HG02763 (cell line): ENCODE measurements around the gene SLBP.

Source experiments
- ATAC-seq: cut with Tn5 transposase; IDR thresholded peaks from one replicate; pipeline ENCODE4 v1.9.1; 2021; ENCODE audit warnings: mild to moderate bottlenecking, moderate library complexity; ENCODE audit not compliant: unreplicated experiment

The SLBP gene

GRCh38 chr4:1727117-1728031 is 15.3 kb upstream of the SLBP start:
- no peak for ATAC-seq

GRCh38 chr4:1726146-1726934 is 14.2 kb upstream of the SLBP start:
- no peak for ATAC-seq

GRCh38 chr4:1725521-1725920 is 13.4 kb upstream of the SLBP start:
- no peak for ATAC-seq

- no peak for ATAC-seq
Observed at GRCh38 chr4:1723131-1723801, 11.1 kb upstream of the SLBP start.

GRCh38 chr4:1722551-1723118 is 10.5 kb upstream of the SLBP start:
- no peak for ATAC-seq

GRCh38 chr4:1721666-1722550 is 9.8 kb upstream of the SLBP start:
- ATAC-seq = no peak

GRCh38 chr4:1721003-1721665 is 9.0 kb upstream of the SLBP start, which contains the start of the genes TACC3 and TMEM129:
Gene TACC3, plus strand, starts transcription at chr4:1721521. Its CDS starts 1,901 bp downstream, at chr4:1723422.
Gene TMEM129, minus strand, starts transcription at chr4:1721323. Its CDS starts 486 bp downstream, at chr4:1720837.
- ATAC-seq = peak; percentile 76

GRCh38 chr4:1720163-1720983 is 8.3 kb upstream of the SLBP start:
- peak; percentile 7 for ATAC-seq

- ATAC-seq = no peak
Observed at GRCh38 chr4:1718095-1718850, 6.2 kb upstream of the SLBP start.

GRCh38 chr4:1717129-1718094 is 5.3 kb upstream of the SLBP start:
- ATAC-seq = no peak

- ATAC-seq = no peak
Observed at GRCh38 chr4:1716065-1716945, 4.2 kb upstream of the SLBP start.

GRCh38 chr4:1715002-1715758 is 3.1 kb upstream of the SLBP start:
- no peak for ATAC-seq

GRCh38 chr4:1714303-1715001 is 2.3 kb upstream of the SLBP start:
- ATAC-seq = no peak
